DMS153 (cell line): ENCODE data around the gene SLC8A3.

ENCODE experiments used
- DNase-seq: peaks from one replicate; lab custom pipeline; 2025; lab: John Stamatoyannopoulos, UW

The SLC8A3 gene

DNA sequence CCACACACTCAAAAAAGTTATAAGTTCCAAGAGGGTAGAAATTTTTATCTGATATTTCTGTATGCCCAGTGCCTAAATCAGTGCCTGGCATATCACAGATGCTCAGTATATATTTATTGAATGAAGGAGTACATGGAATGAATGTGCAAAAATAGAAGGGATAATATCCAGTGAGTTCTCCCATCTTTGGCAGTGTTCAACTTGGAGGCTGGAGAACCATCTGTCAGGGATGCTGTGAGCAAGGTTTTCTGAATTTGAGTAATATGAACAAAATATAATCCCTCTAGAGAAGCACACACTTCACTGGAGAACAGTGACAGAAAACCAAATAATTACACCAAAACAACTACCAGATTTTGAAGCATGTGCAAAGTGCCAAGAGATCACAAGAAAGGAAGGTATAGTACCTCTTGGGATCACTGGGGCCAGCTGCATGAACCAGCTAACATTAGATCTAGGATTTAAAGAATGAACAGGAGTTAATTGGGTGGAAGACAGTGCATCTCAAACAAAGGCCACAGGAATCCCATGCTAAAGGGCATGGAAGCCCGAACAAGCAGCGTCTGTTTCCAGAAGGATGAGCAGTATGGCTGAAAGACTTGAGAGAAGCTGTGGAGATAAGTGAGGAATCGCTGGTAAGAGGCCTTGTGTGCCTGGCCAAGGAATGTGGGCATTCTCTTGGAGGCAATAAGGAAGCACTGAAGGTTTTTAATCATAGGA is 11.5 kb downstream of the SLC8A3 start:
- DNase-seq: no peak

DNA sequence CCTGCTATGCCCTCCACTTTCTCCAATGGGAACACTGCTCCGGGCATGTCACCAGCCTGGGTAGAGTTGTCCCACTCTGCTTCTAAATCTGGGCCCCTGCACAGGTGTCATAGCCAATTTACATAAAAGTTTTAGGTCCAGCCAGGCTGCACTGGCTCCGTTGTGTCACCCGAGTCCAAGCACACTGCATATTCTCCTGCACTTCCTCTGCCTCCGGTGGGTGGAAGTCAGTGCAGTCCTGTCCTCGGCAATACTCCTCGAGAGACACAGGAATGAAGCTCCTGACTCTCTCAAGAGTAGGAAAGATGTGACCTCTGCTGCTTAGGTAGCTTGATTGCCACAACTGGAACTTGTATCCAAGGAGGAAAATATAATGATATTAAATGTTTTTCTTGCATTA is 15.2 kb downstream of the SLC8A3 start:
- no peak for DNase-seq

GRCh38 chr14:70171726-70172125 is 17.0 kb downstream of the SLC8A3 start:
- DNase-seq: no peak

DNA sequence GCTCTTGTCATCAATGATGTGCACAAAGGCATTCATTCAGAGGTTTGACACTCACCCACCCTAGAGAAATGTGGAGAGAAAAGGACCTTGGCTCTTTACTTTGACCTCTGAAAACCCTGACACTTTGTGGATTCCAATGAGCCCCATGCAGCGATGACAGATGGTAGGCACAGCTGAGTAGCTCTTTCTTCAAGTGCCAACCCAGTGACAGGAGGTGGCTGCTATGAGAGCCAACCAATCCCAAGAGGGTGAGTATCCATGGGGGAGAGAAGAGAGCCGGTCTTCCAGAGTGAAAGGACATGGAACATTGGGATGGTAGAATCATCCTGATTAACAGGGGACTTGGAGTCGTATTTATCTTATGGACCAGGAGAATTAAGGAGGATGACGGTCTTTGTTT is 17.8 kb downstream of the SLC8A3 start:
- no peak for DNase-seq

GRCh38 chr14:70168406-70168805 is 20.3 kb downstream of the SLC8A3 start:
- no peak for DNase-seq

DNA sequence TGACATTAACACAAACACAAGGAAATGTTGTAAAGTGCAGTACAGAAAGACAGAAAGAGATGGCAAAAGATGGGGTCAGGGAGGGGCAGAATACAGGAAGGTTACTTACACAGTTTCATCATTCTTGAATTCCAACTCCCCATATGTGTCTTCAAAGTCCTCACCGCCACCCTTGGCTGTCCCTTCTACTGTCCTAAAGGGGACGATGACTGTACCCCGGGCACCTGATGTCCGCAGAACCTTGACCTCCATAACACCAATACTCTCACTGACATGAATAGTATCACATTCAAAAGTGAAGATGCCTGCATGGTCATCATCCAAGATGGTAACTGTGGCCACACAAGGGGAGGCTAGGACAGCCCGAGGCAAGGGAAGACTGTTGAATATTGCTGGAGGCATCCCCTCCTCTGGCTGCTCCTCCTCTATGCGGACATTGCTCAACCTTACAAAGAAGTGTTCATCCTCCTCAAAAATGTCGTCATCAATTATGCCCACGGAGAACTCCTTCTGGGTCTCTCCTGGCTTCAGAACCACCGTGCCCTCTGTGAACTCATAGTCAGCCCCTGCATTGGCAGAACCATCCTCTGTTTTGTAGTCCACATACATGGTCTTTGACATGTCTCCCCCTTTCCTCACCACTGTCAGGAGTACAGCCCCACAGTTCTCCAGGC is 22.1 kb downstream of the SLC8A3 start:
- DNase-seq: no peak

DNA sequence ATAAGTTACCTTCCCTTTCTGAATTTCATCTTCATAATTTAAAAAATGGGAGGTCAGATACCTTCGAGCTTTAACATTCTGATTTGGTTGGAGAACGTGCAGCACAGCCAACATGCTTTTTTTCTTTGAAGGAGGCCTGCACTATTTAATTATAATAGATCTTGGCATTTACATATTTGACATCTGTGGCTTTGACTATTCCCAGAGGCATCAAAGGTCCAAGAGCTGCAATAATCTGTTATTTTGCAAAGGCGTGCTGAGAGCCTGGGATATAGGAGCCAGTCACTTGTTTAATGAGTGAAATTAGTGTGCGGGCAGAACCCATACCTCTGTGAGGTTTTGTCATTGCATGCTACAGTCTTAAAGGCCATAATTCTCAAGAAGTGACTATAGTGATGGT is 26.4 kb downstream of the SLC8A3 start:
- no peak for DNase-seq

- no peak for DNase-seq
These were observed 32.2 kb downstream of the SLC8A3 start for GRCh38 chr14:70156592-70156991.

- DNase-seq: no peak
These were observed 36.0 kb downstream of the SLC8A3 start for GRCh38 chr14:70152704-70153103.

GRCh38 chr14:70152081-70152480 is 36.7 kb downstream of the SLC8A3 start:
- no peak for DNase-seq

GRCh38 chr14:70149596-70150165 is 39.1 kb downstream of the SLC8A3 start:
- DNase-seq: no peak

GRCh38 chr14:70148911-70149595 is 39.7 kb downstream of the SLC8A3 start:
- DNase-seq: no peak

DNA sequence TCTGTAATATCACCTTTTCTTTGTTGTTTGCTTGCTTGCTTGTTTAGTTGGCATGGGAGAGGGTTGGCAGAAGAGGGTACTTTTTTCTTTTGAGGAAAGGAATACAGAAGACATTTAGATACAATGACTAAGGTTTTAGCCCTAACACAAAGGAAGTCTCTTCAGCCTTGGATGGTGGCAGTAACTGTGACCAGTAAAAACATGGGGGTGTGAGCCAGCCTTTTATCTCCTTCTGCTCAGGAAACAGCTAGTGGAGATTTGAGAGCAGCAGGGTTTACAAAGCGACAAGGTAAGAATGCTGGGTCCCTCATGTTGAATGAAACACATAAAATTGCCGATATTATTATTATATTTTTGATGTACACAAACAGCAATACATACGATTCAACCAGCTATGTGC is 40.4 kb downstream of the SLC8A3 start:
- DNase-seq: no peak

DNA sequence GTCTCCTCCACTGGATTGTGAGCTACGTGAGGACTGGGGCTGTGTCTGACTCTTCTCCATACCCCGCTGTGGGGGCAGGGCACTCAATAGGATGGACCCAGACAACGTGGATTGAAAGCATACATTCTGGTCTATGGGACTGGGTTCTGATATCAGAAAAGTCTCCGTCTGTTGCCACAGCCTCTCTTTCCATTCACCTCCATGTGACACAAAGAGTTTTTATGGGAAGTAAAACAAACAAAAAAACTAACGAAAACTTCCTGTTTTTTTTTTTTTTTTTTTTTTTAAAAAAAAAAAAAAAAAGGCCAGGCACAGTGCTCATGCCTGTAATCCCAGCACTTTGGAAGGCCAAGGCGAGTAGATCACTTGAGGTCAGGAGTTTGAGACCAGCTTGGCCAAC is 44.7 kb downstream of the SLC8A3 start:
- DNase-seq: no peak

- no peak for DNase-seq
These were observed 45.4 kb downstream of the SLC8A3 start for GRCh38 chr14:70143306-70143705.

DNA sequence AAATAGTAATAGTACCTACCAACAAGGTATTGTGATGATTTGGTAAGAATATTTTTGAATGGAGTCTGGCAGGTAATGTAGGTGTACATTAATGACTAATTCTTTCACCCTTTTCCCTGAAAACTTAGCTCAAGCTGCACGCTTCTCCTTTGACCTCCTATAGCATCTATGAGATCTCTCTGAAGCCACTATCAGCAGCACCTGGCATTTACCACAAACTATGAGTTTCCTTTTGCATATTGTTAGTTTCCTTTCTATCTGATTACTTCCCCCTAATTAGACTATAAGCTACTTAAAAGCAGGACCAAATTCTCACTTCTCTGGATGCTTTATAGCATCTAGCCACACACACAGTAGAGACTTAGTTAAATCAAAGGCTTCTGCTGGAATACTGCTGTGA is 48.1 kb downstream of the SLC8A3 start:
- DNase-seq: no peak

- DNase-seq: no peak
These were observed 49.4 kb downstream of the SLC8A3 start for GRCh38 chr14:70139384-70139783.

DNA sequence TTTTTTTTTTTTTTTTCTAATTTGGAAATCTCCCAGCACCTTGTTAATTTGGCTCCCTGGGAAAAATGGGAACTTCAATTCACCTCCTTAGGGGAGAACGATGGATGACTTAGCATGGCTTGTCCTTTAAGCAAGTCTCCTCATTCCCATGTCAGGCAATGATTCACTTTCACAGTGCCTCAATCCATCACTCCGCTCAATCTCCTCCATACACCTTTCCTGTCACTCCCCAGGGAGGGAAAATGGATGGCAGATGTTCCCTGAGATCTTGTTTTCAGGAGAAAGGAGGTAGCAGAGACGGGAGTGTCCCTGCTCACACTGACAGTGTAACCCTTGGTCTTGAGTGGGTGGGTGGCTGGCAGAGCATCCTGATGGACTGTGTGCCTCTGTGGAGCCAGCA is 51.0 kb downstream of the SLC8A3 start:
- no peak for DNase-seq

DNA sequence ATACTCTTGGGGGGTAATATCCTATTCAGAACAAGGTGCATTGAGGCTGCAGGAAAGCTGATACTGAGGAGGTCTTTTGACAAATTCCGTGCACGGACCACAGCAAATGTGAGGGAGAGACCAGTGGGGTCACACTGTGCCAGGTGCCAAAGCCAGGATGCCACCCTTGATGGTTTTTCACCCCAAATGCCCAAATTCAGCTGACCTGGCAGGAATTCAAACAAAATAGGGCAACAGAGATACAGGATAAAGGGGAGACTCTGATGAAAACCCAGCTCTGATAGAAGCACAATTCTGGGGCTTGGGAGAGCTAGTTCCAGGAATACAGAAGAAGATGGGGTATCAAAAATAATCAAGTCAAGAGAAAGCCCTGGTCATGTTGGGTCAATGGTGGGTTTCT is 55.3 kb downstream of the SLC8A3 start:
- no peak for DNase-seq

GRCh38 chr14:70130482-70130881 is 58.3 kb downstream of the SLC8A3 start:
- DNase-seq: peak; percentile 18

DNA sequence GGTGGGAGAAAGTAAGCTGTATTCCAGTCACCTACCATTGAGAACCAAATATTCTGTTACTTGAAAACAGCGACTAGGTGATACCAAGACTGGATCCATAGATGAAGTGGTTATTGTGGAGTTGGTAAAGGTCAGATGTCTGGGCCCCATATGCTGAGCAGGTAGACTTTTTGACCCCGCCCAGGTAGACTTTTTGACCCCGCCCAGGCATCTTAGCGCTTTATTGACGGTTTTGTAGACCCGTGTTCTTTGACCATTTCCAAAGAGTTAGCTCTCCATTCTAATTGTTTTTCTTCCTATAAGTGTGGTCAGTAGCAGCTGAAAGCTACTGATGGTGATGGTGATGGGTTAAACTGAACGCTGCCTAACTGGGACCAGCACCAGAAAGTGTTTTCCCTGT is 61.6 kb downstream of the SLC8A3 start:
- no peak for DNase-seq

DNA sequence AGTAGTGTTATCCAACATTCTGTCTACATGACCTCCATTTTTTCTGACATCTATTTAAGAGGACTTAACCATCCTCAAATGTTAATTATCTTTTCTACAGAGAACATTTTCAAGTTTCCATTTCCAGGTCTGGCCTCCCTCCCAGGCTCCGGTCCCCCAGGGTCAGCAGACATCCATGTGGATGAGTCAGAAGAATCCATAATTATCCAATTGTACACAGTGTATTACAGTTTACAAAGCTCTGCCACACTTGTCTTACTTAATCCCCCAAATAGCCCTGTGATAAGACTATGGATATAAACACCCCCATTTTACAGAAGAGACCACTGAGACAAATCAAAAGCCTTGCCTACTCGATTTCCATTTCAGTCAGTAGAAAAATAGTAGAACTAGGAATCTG is 65.0 kb downstream of the SLC8A3 start:
- DNase-seq: no peak

GRCh38 chr14:70121521-70121920 is 67.2 kb downstream of the SLC8A3 start:
- no peak for DNase-seq
